Fibroblast of skin of left biceps (primary cell): ENCODE results near the gene TRIO.

Source experiments
- DNase-seq, 2 experiments: peaks; one replicate each; pipeline ENCODE4 v3.0.0-alpha.2; 2013; ENCODE audit warnings: low read depth in 2 of 2

Gene TRIO

DNA sequence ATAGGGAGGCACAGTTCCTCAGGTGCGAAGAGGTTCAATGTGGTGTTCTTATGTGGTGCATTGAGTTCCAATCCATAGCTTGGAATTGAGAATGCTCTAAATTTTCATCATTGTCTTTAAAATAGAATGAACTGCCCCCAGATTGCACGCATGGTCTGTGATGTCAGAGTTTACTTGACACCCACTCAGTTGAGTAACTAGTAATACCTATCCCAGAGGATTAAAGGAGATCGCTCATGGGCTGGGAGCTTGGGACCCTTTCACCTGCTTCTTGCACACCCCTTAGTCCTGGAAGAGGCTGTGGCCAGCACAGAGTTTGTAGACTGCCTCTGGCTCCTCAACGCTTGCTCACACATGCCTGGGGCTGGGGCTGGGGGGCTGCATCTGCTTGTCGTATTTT, 343.3 kb downstream of the TRIO start:
- DNase-seq, result no peak

DNA sequence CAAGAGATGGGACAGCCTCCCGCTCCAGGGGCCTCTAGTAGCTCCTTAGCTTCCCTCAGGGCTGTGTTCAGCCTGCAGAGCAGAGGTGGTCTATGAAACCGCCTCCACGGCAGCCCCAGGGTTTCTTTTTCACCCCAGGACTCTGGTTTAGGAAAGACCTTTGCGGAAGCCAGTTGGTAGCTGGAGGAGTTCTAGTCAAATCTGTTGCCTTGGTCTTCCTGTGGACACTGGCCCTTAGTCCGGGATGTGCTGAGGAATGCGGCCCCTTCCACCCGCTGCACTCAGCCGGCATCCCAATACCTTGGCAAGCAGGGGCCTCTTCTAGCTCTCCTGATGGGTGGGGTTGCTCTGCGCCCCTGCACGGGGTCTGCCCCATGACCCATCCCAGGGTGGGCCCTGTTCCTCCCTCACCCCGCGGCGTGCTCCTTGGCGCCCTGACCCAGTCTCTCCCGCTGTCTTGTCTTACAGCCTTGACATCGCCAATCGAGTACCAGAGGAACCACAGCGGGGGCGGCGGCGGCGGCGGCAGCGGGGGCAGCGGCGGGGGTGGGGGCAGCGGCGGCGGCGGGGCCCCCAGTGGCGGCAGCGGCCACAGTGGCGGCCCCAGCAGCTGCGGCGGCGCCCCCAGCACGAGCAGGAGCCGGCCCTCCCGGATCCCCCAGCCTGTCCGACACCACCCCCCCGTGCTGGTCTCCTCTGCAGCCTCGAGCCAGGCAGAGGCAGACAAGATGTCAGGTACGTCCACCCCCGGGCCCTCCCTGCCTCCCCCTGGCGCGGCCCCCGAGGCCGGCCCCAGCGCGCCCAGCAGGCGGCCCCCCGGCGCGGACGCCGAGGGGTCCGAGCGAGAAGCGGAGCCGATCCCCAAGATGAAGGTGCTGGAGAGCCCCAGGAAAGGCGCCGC, 344.1 kb downstream of the TRIO start:
- DNase-seq, result no peak

DNA sequence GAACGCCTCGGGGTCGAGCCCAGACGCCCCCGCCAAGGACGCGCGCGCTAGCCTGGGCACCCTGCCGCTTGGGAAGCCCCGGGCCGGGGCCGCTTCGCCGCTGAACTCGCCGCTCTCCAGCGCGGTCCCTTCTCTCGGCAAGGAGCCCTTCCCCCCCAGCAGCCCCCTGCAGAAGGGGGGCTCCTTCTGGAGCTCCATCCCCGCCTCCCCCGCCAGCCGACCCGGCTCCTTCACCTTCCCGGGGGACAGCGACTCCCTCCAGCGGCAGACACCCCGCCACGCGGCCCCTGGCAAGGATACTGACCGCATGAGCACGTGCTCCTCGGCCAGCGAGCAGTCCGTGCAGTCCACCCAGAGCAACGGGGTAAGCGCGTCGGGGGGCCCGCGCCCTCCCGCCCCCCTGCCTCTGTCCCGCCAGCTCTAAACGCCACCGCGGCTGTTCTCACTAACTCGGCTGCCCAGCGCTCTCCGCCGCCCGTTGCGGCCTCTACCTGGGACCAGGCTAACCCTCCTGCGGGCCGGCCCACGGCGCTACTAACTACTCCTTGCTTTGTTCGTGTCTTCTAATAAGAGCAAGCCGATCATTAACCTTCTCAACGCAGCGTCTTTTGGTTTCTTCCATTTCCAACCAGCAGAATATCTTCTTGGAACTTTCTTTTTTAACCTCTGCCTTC, 344.9 kb downstream of the TRIO start:
- DNase-seq, result no peak

DNA sequence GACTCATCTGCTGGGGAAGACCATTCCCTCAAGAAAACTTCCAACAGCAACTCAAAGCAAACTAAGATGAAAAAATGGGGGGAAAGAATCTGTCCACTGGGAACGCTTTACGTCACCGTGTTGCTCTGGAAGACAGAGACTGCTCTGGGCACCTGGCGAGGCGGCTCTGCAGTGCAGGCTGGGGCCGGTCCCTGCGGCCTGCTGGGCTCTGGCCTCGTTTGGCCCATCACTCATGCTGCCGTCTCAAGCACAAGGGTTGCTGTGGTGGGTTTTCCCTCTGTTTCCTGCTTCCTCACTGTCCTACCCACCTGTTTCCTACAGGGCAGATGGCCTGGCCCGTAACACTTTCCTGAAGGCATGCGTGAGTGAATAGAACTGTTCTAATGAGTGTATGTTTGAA, 345.6 kb downstream of the TRIO start:
- no peak for DNase-seq

DNA sequence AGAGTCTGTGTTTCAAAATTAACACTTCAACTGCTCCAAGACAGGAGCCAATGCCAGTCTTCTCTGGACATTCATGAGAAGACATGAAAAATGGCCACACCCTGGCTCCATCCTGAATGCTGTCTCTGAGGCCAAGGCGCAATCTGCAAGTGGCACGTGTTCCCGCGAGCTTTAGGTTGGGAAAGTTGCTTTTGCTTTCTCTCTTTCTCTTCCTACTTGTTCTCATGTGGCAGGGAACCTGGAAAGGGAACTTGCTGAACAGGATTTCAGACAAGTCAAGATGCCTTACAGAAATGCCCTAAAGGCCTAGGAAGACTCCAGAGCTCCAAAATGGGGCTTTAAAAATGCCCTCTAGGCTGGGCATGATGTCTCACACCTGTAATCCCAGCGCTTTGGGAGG, 346.5 kb downstream of the TRIO start:
- DNase-seq, result no peak

DNA sequence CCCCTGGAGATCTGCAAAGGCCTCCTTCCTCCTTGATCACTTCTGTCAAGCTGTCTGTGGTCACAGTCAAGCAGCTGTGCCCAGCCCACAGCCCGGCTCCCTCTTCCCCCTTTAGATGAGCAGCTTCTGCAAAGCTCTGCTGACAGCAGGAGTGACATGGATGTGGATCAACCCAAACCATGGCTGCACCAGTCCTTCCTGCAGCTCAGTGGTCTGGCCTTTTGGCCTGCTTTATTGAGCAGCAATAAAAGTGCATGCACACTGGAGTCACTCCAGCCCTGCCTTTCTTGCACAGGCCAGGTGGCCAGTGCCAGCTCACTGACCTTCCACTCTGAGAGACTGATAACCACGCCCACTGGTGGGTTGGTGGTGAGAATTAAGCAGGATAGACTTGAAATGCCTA, 347.2 kb downstream of the TRIO start:
- no peak for DNase-seq

DNA sequence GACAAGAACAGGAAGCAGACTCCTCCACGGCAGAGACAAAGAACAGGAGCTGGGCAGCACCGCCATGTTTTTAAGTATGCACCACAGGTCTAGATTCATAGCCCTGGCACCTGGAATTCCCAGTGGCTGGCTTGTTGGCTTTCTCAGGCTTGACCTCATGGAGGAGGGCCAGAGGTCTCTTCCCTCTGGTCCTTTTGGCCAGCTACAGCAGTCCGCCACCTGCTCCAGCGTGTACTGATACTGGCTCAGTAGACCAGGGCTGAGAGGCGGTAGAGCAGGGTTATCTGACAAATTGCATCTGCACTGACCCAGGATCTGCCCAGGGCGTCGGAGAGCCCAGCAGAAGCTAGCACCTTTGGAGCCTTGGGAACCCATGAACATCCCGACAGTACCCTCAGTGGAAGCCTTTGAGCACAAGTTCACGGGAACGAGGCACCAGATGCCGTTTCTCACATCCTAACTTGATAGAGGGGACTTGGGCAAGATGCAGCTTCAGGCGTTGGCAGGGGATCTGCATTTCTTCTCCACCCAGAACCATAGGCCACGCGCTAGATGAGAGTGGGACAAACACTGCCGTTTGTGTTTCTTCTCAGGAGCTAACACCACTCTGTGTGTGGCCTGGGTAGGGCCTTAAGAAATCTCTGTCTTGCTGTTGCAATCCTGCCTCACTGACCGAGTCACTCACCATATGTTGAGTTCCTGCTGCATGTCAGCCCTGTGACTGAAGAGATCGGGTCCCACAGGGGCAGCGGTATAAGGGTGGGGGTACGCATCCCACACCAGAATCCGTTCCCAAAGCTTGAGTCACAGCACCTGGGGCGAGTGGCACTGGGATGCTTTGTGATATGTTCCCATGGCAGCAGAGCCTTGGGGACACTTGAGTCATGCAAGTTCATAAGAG, 348.1 kb downstream of the TRIO start:
- DNase-seq, result no peak

DNA sequence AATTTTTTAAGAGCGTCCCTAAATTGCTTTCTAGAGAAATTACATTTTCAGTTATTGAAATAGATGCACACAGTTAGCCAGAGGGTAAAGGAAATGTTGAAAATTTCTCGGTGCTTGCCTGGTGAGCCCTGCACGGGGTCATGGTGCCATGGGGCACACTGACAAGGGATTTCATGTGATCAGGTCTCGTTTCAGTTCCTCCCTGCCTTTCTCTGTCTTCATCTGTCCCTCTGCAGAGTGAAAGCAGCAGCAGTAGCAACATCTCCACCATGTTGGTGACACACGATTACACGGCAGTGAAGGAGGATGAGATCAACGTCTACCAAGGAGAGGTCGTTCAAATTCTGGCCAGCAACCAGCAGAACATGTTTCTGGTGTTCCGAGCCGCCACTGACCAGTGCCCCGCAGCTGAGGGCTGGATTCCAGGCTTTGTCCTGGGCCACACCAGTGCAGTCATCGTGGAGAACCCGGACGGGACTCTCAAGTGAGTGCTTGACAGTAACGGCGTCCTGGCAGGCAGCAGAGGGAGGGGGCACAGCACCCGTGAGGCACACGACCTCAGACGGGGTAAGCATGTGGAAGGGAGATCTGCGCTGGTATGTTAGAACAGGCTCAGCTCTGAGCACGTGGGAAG, 349.3 kb downstream of the TRIO start:
- DNase-seq, result no peak

DNA sequence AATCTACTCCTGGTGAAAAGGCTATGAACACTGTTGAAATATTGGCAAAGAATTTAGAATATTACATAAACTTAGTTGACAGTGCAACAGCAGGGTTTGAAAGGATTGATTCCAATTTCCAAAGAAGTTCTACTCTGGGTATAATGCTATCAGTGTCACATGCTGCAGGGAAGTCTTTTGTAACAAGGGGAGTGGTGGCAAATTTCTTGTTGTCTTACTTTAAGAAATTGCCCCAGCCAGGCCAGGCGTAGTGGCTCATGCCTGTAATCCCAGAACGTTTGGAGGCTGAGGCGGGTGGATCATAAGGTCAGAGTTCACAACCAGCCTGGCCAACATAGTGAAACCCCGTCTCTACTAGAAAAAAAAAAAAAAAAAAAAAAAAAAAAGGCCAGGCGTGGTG, 352.2 kb downstream of the TRIO start:
- DNase-seq, result no peak

DNA sequence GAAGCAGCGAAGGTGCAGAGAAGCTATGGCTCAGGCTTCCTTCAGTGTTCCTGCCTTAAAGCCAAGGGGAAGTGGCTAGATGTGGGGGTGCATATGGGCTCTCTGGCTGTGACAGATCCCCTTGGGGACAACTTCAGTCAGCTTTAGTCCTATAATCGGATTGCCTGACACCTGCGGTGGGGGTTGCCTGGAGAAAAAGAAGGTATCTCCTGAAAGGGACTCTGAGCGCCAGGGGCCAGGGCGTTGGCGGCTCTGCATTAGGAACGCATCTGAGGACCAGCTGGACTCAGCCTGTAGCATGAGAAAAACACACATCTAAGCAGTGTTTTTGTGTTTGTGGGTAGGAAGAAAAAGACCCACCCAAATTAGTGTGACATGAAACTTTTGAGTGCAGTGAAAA, 354.2 kb downstream of the TRIO start:
- no peak for DNase-seq

DNA sequence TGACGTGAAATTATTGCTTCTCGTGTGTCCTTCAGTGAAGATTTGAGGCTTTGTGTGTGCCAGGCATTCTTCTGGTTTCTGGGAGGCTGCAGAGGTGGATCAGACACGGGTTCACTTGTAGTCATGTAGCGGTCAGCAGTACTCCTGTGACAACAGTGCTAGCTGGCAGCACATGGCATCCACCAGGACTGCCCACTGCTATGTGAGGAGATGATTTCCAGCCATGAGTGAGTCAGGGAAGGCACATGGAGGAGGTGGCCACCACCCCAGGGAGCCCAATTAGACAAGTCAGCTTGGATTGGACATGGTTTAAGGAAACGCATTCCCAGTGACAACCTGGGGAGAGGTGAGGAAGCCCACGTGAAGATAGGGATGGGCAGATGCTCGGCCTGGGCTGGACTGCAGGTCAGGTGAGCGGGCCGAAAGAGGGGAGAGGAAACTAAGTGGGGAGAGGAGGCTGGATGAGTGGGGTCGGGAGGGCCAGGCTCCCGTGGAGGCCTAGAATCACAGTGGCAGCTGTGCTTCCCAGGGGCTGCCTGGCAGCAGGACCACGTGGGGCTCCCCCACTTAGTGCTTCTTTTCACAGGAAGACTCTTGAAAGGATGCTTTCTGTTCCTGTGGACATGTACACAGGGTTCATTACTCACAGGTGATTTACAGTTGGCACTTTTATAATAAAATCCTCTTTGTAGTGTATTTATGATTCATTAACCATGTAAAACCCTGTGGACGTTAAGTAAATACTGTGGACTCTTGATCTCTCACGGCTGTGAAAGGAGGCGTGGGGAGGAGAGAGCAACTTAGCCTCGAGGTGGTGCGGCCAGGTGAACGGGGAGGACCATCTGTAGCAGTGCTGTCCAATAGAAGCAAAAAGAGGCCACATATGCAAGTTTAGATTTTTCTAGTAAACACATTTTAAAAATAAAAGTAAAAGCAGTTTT, 358.5 kb downstream of the TRIO start:
- no peak for DNase-seq

DNA sequence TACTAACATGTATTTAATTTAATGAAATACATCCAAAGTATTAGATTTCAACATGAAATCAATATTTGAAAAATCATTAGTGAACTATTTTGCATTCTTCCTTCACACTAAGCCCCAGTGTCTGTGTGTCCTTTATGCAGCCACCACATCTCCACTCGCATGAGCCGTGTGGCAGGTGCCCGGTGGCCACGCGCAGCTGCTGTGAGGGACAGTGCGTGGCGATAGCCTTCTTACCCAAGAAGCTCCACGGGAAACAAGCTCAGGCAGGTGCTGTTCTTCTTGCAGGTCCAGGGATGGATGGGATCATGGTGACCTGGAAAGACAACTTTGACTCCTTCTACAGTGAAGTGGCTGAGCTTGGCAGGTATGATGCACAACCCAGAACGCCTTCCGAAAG, 359.1 kb downstream of the TRIO start:
- DNase-seq, result no peak

DNA sequence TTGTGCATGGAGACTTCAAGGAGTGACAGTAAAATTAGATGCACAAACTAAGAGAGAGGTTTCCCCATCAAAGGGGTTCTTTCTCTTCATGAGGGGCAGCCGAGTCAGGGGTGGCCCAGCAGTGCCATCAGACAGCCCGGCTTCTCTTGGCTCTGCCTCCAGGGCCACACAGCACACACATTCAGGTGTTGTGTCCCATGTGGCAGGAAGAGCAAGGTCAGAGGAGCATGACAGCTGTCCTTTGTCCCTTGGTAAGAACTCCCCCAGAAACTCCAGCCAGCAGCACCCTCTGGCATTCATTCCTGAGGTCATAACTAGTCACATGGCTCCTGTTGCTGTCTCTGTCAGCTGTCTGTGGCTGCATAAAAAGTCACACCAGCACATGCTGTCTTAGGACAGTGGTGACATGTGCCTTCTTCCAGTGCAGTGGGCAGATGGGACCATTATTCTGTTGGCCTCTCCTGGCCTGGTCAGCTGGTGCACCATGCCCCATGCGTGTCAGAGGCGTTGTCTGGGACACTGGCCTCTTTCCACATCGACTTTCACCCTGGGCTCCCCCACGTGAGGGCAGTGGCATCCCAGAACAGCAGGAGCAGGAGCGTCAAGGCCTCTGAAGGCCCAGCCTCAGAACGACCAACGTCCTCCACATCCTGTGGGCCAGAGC, 360.0 kb downstream of the TRIO start:
- no peak for DNase-seq

DNA sequence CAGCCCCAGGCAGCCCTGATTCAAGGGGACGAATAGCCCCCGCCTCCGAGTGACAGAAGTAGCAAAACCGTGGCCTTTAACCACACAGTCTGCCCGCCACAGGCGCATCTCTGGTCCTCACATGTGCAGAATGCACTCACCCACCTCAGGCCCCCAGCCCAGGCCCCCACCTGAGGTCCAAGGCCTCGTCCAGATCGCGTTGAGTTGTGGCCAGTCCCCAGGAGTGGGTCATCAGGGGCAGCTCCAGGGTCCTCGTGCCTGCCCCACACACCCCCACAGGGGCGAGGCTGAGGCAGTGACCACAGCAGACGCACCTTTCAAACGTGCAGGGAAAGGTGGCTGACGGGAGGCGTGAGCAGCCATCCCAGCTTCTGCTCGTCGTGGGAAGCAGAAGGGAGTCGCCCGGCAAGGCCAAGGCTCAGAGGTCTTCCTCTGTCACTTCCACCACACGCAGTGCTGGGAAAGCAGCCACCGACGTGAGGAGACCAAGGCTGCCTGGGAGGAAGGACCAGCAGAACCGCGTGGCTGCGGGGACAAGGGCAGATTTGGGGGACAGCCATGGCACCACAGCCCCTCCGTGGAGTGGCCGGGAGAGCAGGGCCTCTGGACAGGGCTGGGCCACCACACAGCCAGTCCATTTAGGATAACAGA, 360.7 kb downstream of the TRIO start:
- DNase-seq, result no peak

DNA sequence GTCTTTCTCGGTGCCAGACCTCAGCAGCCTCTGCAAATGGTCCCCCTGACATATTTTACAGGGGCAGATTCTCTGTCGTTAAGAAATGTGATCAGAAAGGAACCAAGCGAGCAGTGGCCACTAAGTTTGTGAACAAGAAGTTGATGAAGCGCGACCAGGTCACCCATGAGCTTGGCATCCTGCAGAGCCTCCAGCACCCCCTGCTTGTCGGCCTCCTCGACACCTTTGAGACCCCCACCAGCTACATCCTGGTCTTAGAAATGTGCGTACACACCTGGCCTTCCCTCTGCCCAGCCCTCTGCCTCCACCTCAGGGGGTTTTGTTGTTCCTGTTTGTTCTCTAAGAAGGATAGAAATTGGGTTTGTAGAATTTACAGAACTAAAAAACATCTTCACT, 361.2 kb downstream of the TRIO start:
- no peak for DNase-seq

DNA sequence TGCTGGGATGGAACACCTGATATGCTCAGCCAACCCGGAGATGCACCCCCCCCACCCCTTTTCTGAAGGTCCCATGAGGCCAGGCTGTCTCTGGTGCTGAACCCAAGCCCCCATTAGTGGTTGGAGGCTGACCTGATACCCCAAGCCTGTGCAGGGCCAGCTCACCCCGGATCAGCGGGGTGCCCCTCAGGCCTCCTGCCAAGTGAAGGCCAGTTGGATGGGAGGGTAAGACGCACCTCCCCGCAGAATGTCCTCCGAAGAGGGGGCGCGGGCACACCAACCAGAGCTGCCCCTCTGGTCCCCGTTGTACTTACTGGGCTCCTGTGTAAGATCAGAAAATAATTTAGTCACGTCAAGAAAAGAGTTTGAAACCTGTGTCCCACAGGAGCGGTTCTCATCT, 361.7 kb downstream of the TRIO start:
- DNase-seq, result no peak

DNA sequence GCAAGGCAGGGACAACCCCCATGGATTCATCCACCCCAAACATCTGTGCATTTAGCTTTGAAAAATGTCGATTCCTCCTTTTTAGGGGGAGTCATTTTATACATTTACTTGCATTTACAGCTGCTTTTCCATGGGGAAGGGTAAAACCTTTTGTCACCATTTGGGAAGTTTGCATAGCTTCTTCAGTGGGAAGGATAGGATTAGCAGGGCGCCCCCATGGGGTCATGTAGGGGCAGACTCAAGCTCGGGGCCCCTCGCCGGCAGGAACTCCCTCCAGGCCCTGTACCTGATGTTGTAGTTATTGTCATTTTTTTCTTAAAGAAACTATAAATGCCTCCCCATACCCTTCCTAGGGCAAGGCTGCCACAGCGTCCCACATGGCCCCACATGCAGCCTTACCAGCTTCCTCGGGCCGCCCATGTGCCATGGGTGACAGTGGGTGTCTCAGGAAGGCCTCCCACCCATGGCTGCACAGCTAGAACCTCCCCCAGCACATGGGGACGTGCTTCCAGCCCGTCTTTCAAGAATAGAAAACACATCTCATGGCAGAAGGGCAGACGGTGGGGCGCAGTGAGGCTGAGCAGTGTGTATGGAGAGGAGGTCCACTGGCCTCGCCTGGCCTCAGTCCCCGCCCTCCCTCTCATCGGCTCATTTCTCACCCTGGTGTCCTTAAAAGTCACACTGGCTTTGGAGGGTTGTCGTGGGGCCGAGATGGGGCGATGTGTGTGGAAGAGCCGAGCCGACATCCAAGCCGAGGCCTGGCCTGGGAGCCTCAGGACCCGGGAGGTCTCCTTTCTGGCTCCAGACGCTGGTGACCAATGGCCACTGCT, 362.4 kb downstream of the TRIO start:
- DNase-seq, result no peak

DNA sequence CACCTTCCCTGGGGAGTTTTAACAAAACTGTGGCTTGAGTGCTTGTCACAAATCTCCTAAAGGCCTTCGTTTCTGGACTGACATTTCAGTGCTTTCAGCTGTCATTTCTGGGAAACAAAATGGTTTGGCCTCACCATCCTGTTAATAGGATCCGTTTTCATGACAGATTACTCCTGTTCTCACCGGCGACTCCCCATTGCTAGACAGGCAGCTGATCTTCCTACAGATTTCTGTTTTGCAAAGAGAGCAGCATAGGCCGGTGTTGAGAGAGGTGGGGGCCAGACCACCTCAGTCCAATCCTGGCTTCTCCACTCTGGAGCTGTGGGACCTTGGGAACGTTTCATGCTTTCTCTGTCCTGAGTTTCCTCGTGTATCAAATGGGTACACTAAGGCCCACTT, 363.0 kb downstream of the TRIO start:
- no peak for DNase-seq

DNA sequence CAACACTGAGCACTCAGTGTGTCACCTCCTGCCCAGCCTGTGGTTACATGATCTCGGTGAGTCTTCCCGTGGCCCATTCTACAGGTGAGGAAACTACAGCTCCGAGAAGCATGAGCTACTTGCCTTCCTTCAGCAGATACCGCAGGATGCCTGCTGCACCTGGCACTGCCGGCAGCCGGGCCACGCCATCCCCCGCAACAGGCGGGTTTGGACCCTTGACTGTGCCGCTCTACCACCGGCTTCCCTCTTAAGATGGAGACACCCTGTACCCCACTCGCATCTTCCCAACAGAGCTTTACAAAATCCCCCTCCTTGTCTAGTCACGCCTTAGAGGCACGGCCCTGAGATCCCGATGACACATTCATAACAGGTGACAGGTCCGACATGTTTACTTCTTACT, 363.5 kb downstream of the TRIO start:
- DNase-seq, result no peak
